Endothelial cell of umbilical vein (primary cell): ENCODE measurements around the gene CCR8. TPM values are rescaled to one million over a fixed set of nuclear protein-coding genes. Genes with fewer than 3 reads are reported as not detected.

ENCODE experiments used
- BruUV-seq: library from RNA; stranded (reverse); fragments of 400-500 nt; replicated peaks from 2 replicates; lab custom pipeline; 2021; lab: Mats Ljungman, UMichigan
- CTCF ChIA-PET: fragments of 300-600, 350-600 bp; sonication (Branson Sonifier 250); formaldehyde crosslinking; loops from one replicate; lab custom pipeline; 2021; ENCODE audit warnings: antibody characterized with exemption, inconsistent platforms; lab: Charles Lee
- POLR2A ChIA-PET: fragments of 300-600, 350-600 bp; sonication (Branson Sonifier 250); formaldehyde crosslinking; loops from one replicate; lab custom pipeline; 2021; ENCODE audit warnings: antibody characterized with exemption, inconsistent platforms; lab: Charles Lee
- DNase-seq: peaks from one replicate; pipeline ENCODE4 v3.0.0-alpha.2; 2011; ENCODE audit warnings: low read depth, low spot score
- FAIRE-seq: peaks from 2 replicates; lab custom pipeline; 2011; peaks lifted over from hg19 to GRCh38; lab: Jason Lieb, UNC
- H2AFZ ChIP-seq: 2 replicates; pipeline ENCODE4 v1.6.0; 2012; ENCODE audit warnings: low read depth, low read length, control low read depth, inconsistent platforms
- H3K27ac ChIP-seq: 2 replicates; pipeline ENCODE4 v1.5.1; 2011; ENCODE audit warnings: low read depth, mild to moderate bottlenecking, control low read depth, low read length, moderate library complexity; ENCODE audit not compliant: insufficient read depth
- H3K27me3 ChIP-seq, 2 experiments: 2 replicates each; pipeline versions ENCODE4 v1.6.0 to v1.6.1; 2011; ENCODE audit warnings: low read length in 2 of 2, mixed read lengths in 1 of 2; ENCODE audit not compliant: control insufficient read depth in 2 of 2, insufficient read depth in 2 of 2
- H3K36me3 ChIP-seq, 2 experiments: 2 replicates in 1 of 2; 3 replicates in 1 of 2; pipeline ENCODE4 v1.5.1; 2011; ENCODE audit warnings: low read length in 2 of 2, mild to moderate bottlenecking in 1 of 2, moderate library complexity in 1 of 2; ENCODE audit not compliant: control insufficient read depth in 2 of 2, insufficient read depth in 2 of 2; ENCODE audit errors: extremely low read depth in 1 of 2
- H3K4me1 ChIP-seq: 3 replicates; pipeline ENCODE4 v1.5.1; 2011; ENCODE audit warnings: mild to moderate bottlenecking, low read length; ENCODE audit not compliant: control insufficient read depth, insufficient read depth; ENCODE audit errors: extremely low read depth
- H3K4me2 ChIP-seq: 2 replicates; pipeline ENCODE4 v1.6.1; 2011; ENCODE audit warnings: low read length, control low read depth, mixed read lengths; ENCODE audit not compliant: insufficient read depth
- H3K4me3 ChIP-seq, 3 experiments: fragments of 200-600 bp in 1 of 3; sonication (generic), shearing (Covaris generic) in 1 of 3; replicated peaks in 1 of 3; 2 replicates each; pipeline ENCODE4 v1.5.1; 2011 to 2016; ENCODE audit warnings: control low read depth in 3 of 3, low read length in 3 of 3, mild to moderate bottlenecking in 2 of 3, inconsistent platforms in 1 of 3, low read depth in 1 of 3, moderate library complexity in 1 of 3; ENCODE audit not compliant: insufficient read depth in 1 of 3
- H3K79me2 ChIP-seq: 2 replicates; pipeline ENCODE4 v1.6.0; 2012; ENCODE audit warnings: low read length, inconsistent platforms; ENCODE audit not compliant: control insufficient read depth, insufficient read depth
- H3K9ac ChIP-seq: replicated peaks from 2 replicates; pipeline ENCODE3; 2011; ENCODE audit warnings: low read length, control low read depth; ENCODE audit not compliant: insufficient read depth; ENCODE audit errors: extremely low read depth
- H3K9me1 ChIP-seq: replicated peaks from 3 replicates; pipeline ENCODE4 v1.6.0; 2011; ENCODE audit warnings: mild to moderate bottlenecking, low read length; ENCODE audit not compliant: control insufficient read depth, insufficient read depth; ENCODE audit errors: extremely low read depth
- H3K9me3 ChIP-seq: replicated peaks from 2 replicates; pipeline ENCODE4 v1.5.1; 2012; ENCODE audit warnings: low read length, inconsistent platforms; ENCODE audit not compliant: control insufficient read depth, insufficient read depth
- H4K20me1 ChIP-seq: replicated peaks from 2 replicates; pipeline ENCODE3; 2011; ENCODE audit warnings: mild to moderate bottlenecking, low read length; ENCODE audit not compliant: control insufficient read depth, insufficient read depth; ENCODE audit errors: extremely low read depth
- CTCF ChIP-seq, 2 donors: IDR thresholded peaks; 1 replicate in 1 of 2; 2 replicates in 1 of 2; pipeline ENCODE4 v1.5.1; 2011; ENCODE audit warnings: low read length in 2 of 2, mild to moderate bottlenecking in 2 of 2, moderate library complexity in 2 of 2, control low read depth in 1 of 2, inconsistent platforms in 1 of 2, low read depth in 1 of 2; ENCODE audit not compliant: insufficient read depth in 1 of 2; ENCODE audit errors: extremely low read depth in 1 of 2
- EZH2 ChIP-seq: IDR thresholded peaks from 2 replicates; pipeline ENCODE4 v1.6.1; 2012; ENCODE audit warnings: borderline replicate concordance, low read depth, mild to moderate bottlenecking, moderate library complexity, low read length, inconsistent platforms; ENCODE audit not compliant: severe bottlenecking
- FOS ChIP-seq: IDR thresholded peaks from 2 replicates; pipeline ENCODE4 v1.6.1; 2011; ENCODE audit warnings: mild to moderate bottlenecking, low read length, moderate library complexity, borderline replicate concordance; ENCODE audit not compliant: insufficient read depth
- GATA2 ChIP-seq: IDR thresholded peaks from 2 replicates; pipeline ENCODE4 v1.7.0; 2011; ENCODE audit warnings: low read depth, mild to moderate bottlenecking, moderate library complexity, mixed read lengths, low read length; ENCODE audit not compliant: insufficient read length, insufficient read depth
- JUN ChIP-seq: IDR thresholded peaks from 2 replicates; pipeline ENCODE4 v1.6.1; 2011; ENCODE audit warnings: borderline replicate concordance, low read depth; ENCODE audit not compliant: insufficient read length, insufficient read depth
- MAX ChIP-seq: IDR thresholded peaks from 2 replicates; pipeline ENCODE4 v1.6.1; 2011; ENCODE audit not compliant: insufficient read depth, insufficient read length
- MYC ChIP-seq: IDR thresholded peaks from one replicate; pipeline ENCODE4 v1.6.1; 2011; ENCODE audit warnings: mild to moderate bottlenecking, low read depth, low read length
- POLR2A ChIP-seq: IDR thresholded peaks from 2 replicates; pipeline ENCODE4 v1.6.1; 2012; ENCODE audit warnings: low read depth, mild to moderate bottlenecking, control low read depth, low read length
- POLR2AphosphoS5 ChIP-seq: IDR thresholded peaks from 2 replicates; pipeline ENCODE4 v1.6.1; 2012; ENCODE audit warnings: low read depth, mild to moderate bottlenecking, control low read depth, low read length, moderate library complexity; ENCODE audit not compliant: insufficient read depth
- dilution Hi-C: fragments of 300-500 bp; cut with MboI; formaldehyde crosslinking; loops from one replicate; pipeline ENCODE4 v1.15.0; 2019; ENCODE audit warnings: low sequenced_read_pairs; ENCODE audit not compliant: extremely low pct_ligation_motif_present
- intact Hi-C: fragments of 100-400 bp; cut with micrococcal nuclease; formaldehyde crosslinking; loops from one replicate; pipeline ENCODE4 v1.10.0; 2022
- polyA plus RNA-seq, 4 experiments: library from polyadenylated mRNA; depleted of rRNA in 3 of 4; stranded (reverse) in 3 of 4; unstranded in 1 of 4; fragments of >200 nt; gene quantifications; 2 replicates each; pipeline versions ENCODE4 v1.2.1 to v1.2.3, GENCODE V29; 2011 to 2012; ENCODE audit warnings: missing spikeins in 1 of 4
- total RNA-seq: library from RNA; stranded (reverse); gene quantifications from 2 replicates; pipeline ENCODE4 v1.2.3, GENCODE V29; 2021

CCR8 gene
- total and polyA plus RNA-seq, 2 donors (not counting 3 experiments of a cell fraction or from before 2014, with no cell fraction given), result not detected

- BruUV-seq, result no TSS peak
- Histone ChIP-seq H3K9me1 (no peaks in the 10 kb centered on the region), H3K9me3 (no peaks in the 10 kb centered on the region), H3K36me3 (no peaks in the 10 kb centered on the region), H3K79me2 (no peaks in the 10 kb centered on the region), H3K4me3 (no peak overlapping the region), H3K27me3 (peaks cover 0 to 2% of the 10 kb centered on the region in 2 experiments), H2AFZ (no peak overlapping the region), H3K4me1 (no peaks in the 10 kb centered on the region), H3K27ac (no peak overlapping the region), H3K4me2 (no peak overlapping the region), H4K20me1 (no peaks in the 10 kb centered on the region), H3K9ac (no peak overlapping the region)
- ChIA-PET POLR2A (no interaction called here), CTCF (interaction anchor here (1.1 kb wide), 1 partner anchor 11 kb away, joined by 4 read pairs; no protein-coding TSS in a partner anchor)
- intact Hi-C loops, result no loop called here
- TF ChIP-seq JUN (no peak), CTCF (IDR thresholded peaks at IDR 0.05; ENCODE audit: extremely low read depth in 1 of 2, insufficient read depth in 1 of 2, low read depth in 1 of 2, low read length in 2 of 2) (no peak), GATA2 (no peak), POLR2AphosphoS5 (no peak), POLR2A (no peak), MYC (no peak), EZH2 (no peak), MAX (no peak), FOS (no peak)
- DNase-seq (no peak), FAIRE-seq (no peak)
- dilution Hi-C loops, result no loop called here
Observed at GRCh38 chr3:39299279-39299678, 30.2 kb upstream of the CCR8 start.
